ENCODE results near the gene CFAP298. TPM values are rescaled to one million over a fixed set of nuclear protein-coding genes. Genes with fewer than 3 reads are reported as not detected.

CFAP298 gene
- total and polyA plus RNA-seq, 2 donors (not counting 3 experiments of a cell fraction or from before 2014, with no cell fraction given): 17.6 to 44.1 TPM

DNA sequence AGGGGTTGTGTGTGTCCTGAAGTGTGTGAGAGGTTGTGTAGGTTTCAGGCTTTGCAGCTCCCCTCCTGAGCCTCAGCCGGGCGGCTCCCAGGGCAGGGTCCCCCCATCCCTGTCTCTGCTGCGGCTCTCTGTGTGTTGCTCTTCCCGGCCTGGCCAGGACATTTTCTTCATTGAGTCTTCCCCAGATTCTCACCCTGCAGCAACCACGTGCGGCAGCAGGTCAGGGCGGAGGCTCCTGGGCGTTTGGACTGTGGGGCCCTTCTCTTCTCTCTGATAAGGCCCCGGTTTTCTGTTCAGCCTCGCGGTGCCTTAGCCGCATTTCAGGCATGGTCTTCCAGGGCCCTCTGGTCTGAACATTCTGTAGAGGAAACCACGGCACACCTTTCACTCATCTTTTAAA lies 25.1 kb downstream of the CFAP298 start:
- ChIA-PET CTCF (interaction anchor here (2.1 to 2.6 kb wide), 2 partner anchors 14 to 184 kb away, joined by 6 read pairs; no protein-coding TSS in a partner anchor), POLR2A (no interaction called here)
- H3K27me3 ChIP-seq (ENCODE audit: control insufficient read depth in 2 of 2, insufficient read depth in 2 of 2, low read length in 2 of 2): peaks cover 0 to 6% of the 10 kb centered on the region in 2 experiments
- no TSS peak for BruUV-seq (replicated peaks)
- H3K4me1 ChIP-seq (ENCODE audit: control insufficient read depth, extremely low read depth, insufficient read depth, low read length): no peaks in the 10 kb centered on the region
- H3K9me1 ChIP-seq (replicated peaks; ENCODE audit: control insufficient read depth, extremely low read depth, insufficient read depth, low read length): no peaks in the 10 kb centered on the region
- intact Hi-C loops (cut with micrococcal nuclease): no loop called here
- FAIRE-seq (no peak), DNase-seq (ENCODE audit: low read depth, low spot score) (no peak)
- TF ChIP-seq GATA2 (IDR thresholded peaks at IDR 0.05; ENCODE audit: insufficient read depth, insufficient read length, low read depth, low read length) (no peak), EZH2 (IDR thresholded peaks at IDR 0.05; ENCODE audit: borderline replicate concordance, low read depth, low read length, severe bottlenecking) (no peak), MYC (IDR thresholded peaks at IDR 0.05; ENCODE audit: low read depth, low read length) (no peak), JUN (IDR thresholded peaks at IDR 0.05; ENCODE audit: borderline replicate concordance, insufficient read depth, insufficient read length, low read depth) (no peak), FOS (IDR thresholded peaks at IDR 0.05; ENCODE audit: borderline replicate concordance, insufficient read depth, low read length) (no peak)
- TF ChIP-seq, protein P1, sequence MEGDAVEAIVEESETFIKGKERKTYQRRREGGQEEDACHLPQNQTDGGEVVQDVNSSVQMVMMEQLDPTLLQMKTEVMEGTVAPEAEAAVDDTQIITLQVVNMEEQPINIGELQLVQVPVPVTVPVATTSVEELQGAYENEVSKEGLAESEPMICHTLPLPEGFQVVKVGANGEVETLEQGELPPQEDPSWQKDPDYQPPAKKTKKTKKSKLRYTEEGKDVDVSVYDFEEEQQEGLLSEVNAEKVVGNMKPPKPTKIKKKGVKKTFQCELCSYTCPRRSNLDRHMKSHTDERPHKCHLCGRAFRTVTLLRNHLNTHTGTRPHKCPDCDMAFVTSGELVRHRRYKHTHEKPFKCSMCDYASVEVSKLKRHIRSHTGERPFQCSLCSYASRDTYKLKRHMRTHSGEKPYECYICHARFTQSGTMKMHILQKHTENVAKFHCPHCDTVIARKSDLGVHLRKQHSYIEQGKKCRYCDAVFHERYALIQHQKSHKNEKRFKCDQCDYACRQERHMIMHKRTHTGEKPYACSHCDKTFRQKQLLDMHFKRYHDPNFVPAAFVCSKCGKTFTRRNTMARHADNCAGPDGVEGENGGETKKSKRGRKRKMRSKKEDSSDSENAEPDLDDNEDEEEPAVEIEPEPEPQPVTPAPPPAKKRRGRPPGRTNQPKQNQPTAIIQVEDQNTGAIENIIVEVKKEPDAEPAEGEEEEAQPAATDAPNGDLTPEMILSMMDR (IDR thresholded peaks at IDR 0.05; ENCODE audit: extremely low read depth in 1 of 2, insufficient read depth in 1 of 2, low read depth in 1 of 2, low read length in 2 of 2): no peak
- TF ChIP-seq, protein P2, sequence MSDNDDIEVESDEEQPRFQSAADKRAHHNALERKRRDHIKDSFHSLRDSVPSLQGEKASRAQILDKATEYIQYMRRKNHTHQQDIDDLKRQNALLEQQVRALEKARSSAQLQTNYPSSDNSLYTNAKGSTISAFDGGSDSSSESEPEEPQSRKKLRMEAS (IDR thresholded peaks at IDR 0.05; ENCODE audit: insufficient read depth, insufficient read length): no peak
- no peak overlapping the region for H3K9ac ChIP-seq (replicated peaks; ENCODE audit: extremely low read depth, insufficient read depth, low read length)
- H4K20me1 ChIP-seq (replicated peaks; ENCODE audit: control insufficient read depth, extremely low read depth, insufficient read depth, low read length): no peaks in the 10 kb centered on the region
- dilution Hi-C loops (cut with MboI; ENCODE audit: extremely low pct_ligation_motif_present, low sequenced_read_pairs): no loop called here
- no peaks in the 10 kb centered on the region for H3K36me3 ChIP-seq (ENCODE audit: control insufficient read depth in 2 of 2, extremely low read depth in 1 of 2, insufficient read depth in 2 of 2, low read length in 2 of 2)
- no peak overlapping the region for H2AFZ ChIP-seq (ENCODE audit: low read depth, low read length)
- H3K27ac ChIP-seq (ENCODE audit: insufficient read depth, low read depth, low read length): no peak overlapping the region
- H3K79me2 ChIP-seq (ENCODE audit: control insufficient read depth, insufficient read depth, low read length): no peaks in the 10 kb centered on the region
- H3K4me2 ChIP-seq (ENCODE audit: insufficient read depth, low read length): no peak overlapping the region
- H3K4me3 ChIP-seq (replicated peaks in 1 of 3; ENCODE audit: insufficient read depth in 1 of 3, low read depth in 1 of 3, low read length in 3 of 3): no peak overlapping the region
- no peaks in the 10 kb centered on the region for H3K9me3 ChIP-seq (replicated peaks; ENCODE audit: control insufficient read depth, insufficient read depth, low read length)

All from endothelial cell of umbilical vein (primary cell).